WTC11 (cell line): ENCODE data around the gene RHOU. TPM values are rescaled to one million over a fixed set of nuclear protein-coding genes. Genes with fewer than 3 reads are reported as not detected.

Experiments
- ATAC-seq: fragments of 200-7000 bp; cut with Tn5 transposase; 2 replicates; pipeline ENCODE4 v1.10.0; 2021; ENCODE audit warnings: mild to moderate bottlenecking, moderate library complexity
- CTCF ChIA-PET: fragments of 300-600 bp; sonication (Branson Sonifier 250); formaldehyde crosslinking; loops from one replicate; lab custom pipeline; 2021; ENCODE audit warnings: antibody characterized with exemption; lab: Charles Lee
- POLR2A ChIA-PET: fragments of 350-600 bp; sonication (Branson Sonifier 250); formaldehyde crosslinking; loops from one replicate; lab custom pipeline; 2021; ENCODE audit warnings: antibody characterized with exemption; lab: Charles Lee
- DNase-seq: peaks from one replicate; pipeline ENCODE4 v3.0.0; 2021; ENCODE audit warnings: low spot score
- H3K27ac Mint-ChIP-seq: 2 replicates; pipeline ENCODE4 v1.8.0; 2021; ENCODE audit warnings: mixed read lengths
- H3K27me3 Mint-ChIP-seq: 2 replicates; pipeline ENCODE4 v1.8.0; 2021; ENCODE audit warnings: low read depth, mild to moderate bottlenecking, moderate library complexity, mixed read lengths
- H3K36me3 Mint-ChIP-seq: 2 replicates; pipeline ENCODE4 v1.8.0; 2021; ENCODE audit warnings: mixed read lengths
- H3K4me1 Mint-ChIP-seq: 2 replicates; pipeline ENCODE4 v1.8.0; 2022; ENCODE audit warnings: mixed read lengths
- H3K4me3 Mint-ChIP-seq: 2 replicates; pipeline ENCODE4 v1.8.0; 2021; ENCODE audit warnings: mild to moderate bottlenecking, moderate library complexity, mixed read lengths
- H3K9me3 Mint-ChIP-seq: 2 replicates; pipeline ENCODE4 v1.8.0; 2021; ENCODE audit warnings: mixed read lengths
- NR3C1 ChIP-seq: sonication (generic); formaldehyde crosslinking; conservative IDR thresholded peaks from 2 replicates; pipeline ENCODE4 v1.8.1; 2023; ENCODE audit warnings: low read depth, mild to moderate bottlenecking, missing genetic modification reagents
- RORB ChIP-seq: fragments of 250-450 bp; sonication (Bioruptor Pico); IDR thresholded peaks from 2 replicates; pipeline ENCODE4 v1.9.0; 2021; ENCODE audit warnings: mild to moderate bottlenecking
- SMAD4 ChIP-seq: sonication (generic); formaldehyde crosslinking; IDR thresholded peaks from 2 replicates; pipeline ENCODE4 v1.8.0; 2022; ENCODE audit warnings: mild to moderate bottlenecking, missing genetic modification reagents
- TEAD1 ChIP-seq: sonication (generic); formaldehyde crosslinking; IDR thresholded peaks from 2 replicates; pipeline ENCODE4 v1.8.0; 2022; ENCODE audit warnings: mild to moderate bottlenecking, missing genetic modification reagents
- total RNA-seq: library from RNA; stranded (reverse); gene quantifications from 3 replicates; pipeline ENCODE4 v1.2.3, GENCODE V29; 2021
- TF ChIP-seq, protein P1 (sequence below): sonication (generic); formaldehyde crosslinking; IDR thresholded peaks from 2 replicates; pipeline ENCODE4 v1.8.0; 2022; ENCODE audit warnings: mild to moderate bottlenecking, missing genetic modification reagents
- TF ChIP-seq, protein P2 (sequence below): sonication (generic); formaldehyde crosslinking; IDR thresholded peaks from 2 replicates; pipeline ENCODE4 v1.8.0; 2022; ENCODE audit warnings: mild to moderate bottlenecking, missing genetic modification reagents
- TF ChIP-seq, protein P3 (sequence below): fragments of 250-450 bp; sonication (Bioruptor Pico); IDR thresholded peaks from 2 replicates; pipeline ENCODE4 v1.9.0; 2021; ENCODE audit warnings: mild to moderate bottlenecking
- TF ChIP-seq, protein P4 (sequence below): sonication (generic); formaldehyde crosslinking; IDR thresholded peaks from 2 replicates; pipeline ENCODE4 v1.8.1; 2023; ENCODE audit warnings: mild to moderate bottlenecking, missing genetic modification reagents, moderate library complexity
- TF ChIP-seq, protein P5 (sequence below): sonication (generic); formaldehyde crosslinking; conservative IDR thresholded peaks from 2 replicates; pipeline ENCODE4 v1.8.1; 2022; ENCODE audit warnings: mild to moderate bottlenecking, missing genetic modification reagents
- TF ChIP-seq, protein P6 (sequence below): sonication (generic); formaldehyde crosslinking; IDR thresholded peaks from 2 replicates; pipeline ENCODE4 v1.8.0; 2023; ENCODE audit warnings: mild to moderate bottlenecking, missing genetic modification reagents
- TF ChIP-seq, protein P7 (sequence below): sonication (generic); formaldehyde crosslinking; IDR thresholded peaks from 2 replicates; pipeline ENCODE4 v1.8.0; 2022; ENCODE audit warnings: mild to moderate bottlenecking, missing genetic modification reagents
- TF ChIP-seq, protein P8 (sequence below): fragments of 250-450 bp; sonication (Bioruptor Pico); IDR thresholded peaks from 2 replicates; pipeline ENCODE4 v1.9.0; 2021; ENCODE audit warnings: moderate library complexity, mild to moderate bottlenecking, inconsistent platforms, borderline replicate concordance
- TF ChIP-seq, protein P9 (sequence below): sonication (generic); formaldehyde crosslinking; IDR thresholded peaks from 2 replicates; pipeline ENCODE4 v1.8.1; 2023; ENCODE audit warnings: mild to moderate bottlenecking, moderate library complexity, missing genetic modification reagents
- TF ChIP-seq, protein P10 (sequence below): sonication (generic); formaldehyde crosslinking; IDR thresholded peaks from 2 replicates; pipeline ENCODE4 v1.8.0; 2022; ENCODE audit warnings: mild to moderate bottlenecking, missing genetic modification reagents
- TF ChIP-seq, protein P11 (sequence below): fragments of 250-450 bp; sonication (Bioruptor Pico); conservative IDR thresholded peaks from 2 replicates; pipeline ENCODE4 v1.9.0; 2021; ENCODE audit warnings: mild to moderate bottlenecking
- TF ChIP-seq, protein P12 (sequence below): fragments of 250-450 bp; sonication (Bioruptor Pico); IDR thresholded peaks from 2 replicates; pipeline ENCODE4 v2.1.2; 2022; ENCODE audit warnings: mild to moderate bottlenecking, moderate library complexity

RHOU gene
- total RNA-seq, 1 experiment from 2014 or later, result 6.0 TPM

DNA sequence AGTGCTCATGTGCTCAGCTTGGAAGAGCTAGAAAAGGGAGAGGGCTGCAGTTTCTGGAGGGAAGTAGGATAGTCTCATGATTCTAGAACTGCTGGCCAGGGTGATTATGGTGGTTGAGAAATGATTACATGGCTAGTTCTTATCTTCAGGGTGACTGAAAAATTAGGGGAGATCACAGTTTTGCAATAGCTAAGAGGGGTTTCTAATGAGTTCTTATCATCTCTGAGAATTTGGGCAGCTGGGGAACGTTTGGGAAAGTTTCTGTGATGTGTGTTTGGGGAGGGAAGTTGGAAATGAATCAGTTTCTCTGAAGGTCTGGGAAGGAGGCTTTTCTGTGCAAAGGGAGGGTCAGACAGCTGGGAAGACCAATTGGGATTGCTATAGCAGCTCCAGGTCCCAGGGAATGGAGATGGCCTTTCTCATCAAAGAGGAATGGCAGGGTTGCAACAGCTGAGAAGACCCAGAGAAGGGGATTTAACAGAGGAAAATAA lies 7.6 kb upstream of the RHOU start:
- no peak overlapping the region for H3K4me3 Mint-ChIP-seq
- peaks cover 8% of the 10 kb centered on the region for H3K27me3 Mint-ChIP-seq
- ATAC-seq, result no peak
- TF ChIP-seq NR3C1 (CRISPR knock-in tag) (no peak), SMAD4 (no peak), RORB (CRISPR knock-in tag) (no peak)
- TF ChIP-seq, protein P1, sequence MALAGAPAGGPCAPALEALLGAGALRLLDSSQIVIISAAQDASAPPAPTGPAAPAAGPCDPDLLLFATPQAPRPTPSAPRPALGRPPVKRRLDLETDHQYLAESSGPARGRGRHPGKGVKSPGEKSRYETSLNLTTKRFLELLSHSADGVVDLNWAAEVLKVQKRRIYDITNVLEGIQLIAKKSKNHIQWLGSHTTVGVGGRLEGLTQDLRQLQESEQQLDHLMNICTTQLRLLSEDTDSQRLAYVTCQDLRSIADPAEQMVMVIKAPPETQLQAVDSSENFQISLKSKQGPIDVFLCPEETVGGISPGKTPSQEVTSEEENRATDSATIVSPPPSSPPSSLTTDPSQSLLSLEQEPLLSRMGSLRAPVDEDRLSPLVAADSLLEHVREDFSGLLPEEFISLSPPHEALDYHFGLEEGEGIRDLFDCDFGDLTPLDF (CRISPR knock-in tag), result no peak
- TF ChIP-seq, protein P2, sequence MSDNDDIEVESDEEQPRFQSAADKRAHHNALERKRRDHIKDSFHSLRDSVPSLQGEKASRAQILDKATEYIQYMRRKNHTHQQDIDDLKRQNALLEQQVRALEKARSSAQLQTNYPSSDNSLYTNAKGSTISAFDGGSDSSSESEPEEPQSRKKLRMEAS (CRISPR knock-in tag), result no peak
- TF ChIP-seq, protein P3, sequence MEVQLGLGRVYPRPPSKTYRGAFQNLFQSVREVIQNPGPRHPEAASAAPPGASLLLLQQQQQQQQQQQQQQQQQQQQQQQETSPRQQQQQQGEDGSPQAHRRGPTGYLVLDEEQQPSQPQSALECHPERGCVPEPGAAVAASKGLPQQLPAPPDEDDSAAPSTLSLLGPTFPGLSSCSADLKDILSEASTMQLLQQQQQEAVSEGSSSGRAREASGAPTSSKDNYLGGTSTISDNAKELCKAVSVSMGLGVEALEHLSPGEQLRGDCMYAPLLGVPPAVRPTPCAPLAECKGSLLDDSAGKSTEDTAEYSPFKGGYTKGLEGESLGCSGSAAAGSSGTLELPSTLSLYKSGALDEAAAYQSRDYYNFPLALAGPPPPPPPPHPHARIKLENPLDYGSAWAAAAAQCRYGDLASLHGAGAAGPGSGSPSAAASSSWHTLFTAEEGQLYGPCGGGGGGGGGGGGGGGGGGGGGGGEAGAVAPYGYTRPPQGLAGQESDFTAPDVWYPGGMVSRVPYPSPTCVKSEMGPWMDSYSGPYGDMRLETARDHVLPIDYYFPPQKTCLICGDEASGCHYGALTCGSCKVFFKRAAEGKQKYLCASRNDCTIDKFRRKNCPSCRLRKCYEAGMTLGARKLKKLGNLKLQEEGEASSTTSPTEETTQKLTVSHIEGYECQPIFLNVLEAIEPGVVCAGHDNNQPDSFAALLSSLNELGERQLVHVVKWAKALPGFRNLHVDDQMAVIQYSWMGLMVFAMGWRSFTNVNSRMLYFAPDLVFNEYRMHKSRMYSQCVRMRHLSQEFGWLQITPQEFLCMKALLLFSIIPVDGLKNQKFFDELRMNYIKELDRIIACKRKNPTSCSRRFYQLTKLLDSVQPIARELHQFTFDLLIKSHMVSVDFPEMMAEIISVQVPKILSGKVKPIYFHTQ (CRISPR knock-in tag), result no peak
- TF ChIP-seq, protein P4, sequence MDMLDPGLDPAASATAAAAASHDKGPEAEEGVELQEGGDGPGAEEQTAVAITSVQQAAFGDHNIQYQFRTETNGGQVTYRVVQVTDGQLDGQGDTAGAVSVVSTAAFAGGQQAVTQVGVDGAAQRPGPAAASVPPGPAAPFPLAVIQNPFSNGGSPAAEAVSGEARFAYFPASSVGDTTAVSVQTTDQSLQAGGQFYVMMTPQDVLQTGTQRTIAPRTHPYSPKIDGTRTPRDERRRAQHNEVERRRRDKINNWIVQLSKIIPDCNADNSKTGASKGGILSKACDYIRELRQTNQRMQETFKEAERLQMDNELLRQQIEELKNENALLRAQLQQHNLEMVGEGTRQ, result no peak
- TF ChIP-seq, protein P5, sequence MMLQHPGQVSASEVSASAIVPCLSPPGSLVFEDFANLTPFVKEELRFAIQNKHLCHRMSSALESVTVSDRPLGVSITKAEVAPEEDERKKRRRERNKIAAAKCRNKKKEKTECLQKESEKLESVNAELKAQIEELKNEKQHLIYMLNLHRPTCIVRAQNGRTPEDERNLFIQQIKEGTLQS, result no peak
- no peak for DNase-seq
- no peak overlapping the region for H3K27ac Mint-ChIP-seq
- peaks cover 13% of the 10 kb centered on the region for H3K4me1 Mint-ChIP-seq
- H3K9me3 Mint-ChIP-seq, result no peaks in the 10 kb centered on the region
- no peaks in the 10 kb centered on the region for H3K36me3 Mint-ChIP-seq
- ChIA-PET POLR2A (no interaction called here), CTCF (no interaction called here)

DNA sequence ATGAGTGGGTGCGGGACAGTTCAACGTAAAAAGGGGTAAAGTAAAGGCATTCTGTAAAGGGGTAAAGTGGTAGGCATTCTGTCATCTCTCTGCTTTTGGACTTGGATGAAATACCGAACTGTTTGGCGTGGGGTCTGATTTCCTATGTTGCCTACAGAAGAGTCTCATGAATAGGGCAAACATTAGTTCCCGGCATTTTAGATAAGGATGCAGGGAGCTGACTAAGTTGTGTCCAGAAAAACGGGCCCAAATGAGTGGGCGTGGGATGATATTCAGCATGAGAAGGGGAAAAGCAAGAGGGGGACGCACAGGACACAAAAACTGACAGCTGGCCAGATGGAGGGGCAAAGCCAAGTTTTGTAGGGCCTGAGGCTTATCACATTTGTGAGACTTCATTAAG lies 2.9 kb upstream of the RHOU start:
- H3K27me3 Mint-ChIP-seq, result peaks cover 41% of the 10 kb centered on the region
- ATAC-seq (no peak), DNase-seq (no peak)
- no peaks in the 10 kb centered on the region for H3K36me3 Mint-ChIP-seq
- CTCF ChIA-PET, result interaction anchor here (1.0 kb wide), 1 partner anchor 41 kb away, joined by 3 read pairs; no protein-coding TSS in a partner anchor
- no peak overlapping the region for H3K4me3 Mint-ChIP-seq
- no peaks in the 10 kb centered on the region for H3K9me3 Mint-ChIP-seq
- POLR2A ChIA-PET, result no interaction called here
- no peak overlapping the region for H3K27ac Mint-ChIP-seq
- H3K4me1 Mint-ChIP-seq, result peaks cover 12% of the 10 kb centered on the region
- TF ChIP-seq, protein P6, sequence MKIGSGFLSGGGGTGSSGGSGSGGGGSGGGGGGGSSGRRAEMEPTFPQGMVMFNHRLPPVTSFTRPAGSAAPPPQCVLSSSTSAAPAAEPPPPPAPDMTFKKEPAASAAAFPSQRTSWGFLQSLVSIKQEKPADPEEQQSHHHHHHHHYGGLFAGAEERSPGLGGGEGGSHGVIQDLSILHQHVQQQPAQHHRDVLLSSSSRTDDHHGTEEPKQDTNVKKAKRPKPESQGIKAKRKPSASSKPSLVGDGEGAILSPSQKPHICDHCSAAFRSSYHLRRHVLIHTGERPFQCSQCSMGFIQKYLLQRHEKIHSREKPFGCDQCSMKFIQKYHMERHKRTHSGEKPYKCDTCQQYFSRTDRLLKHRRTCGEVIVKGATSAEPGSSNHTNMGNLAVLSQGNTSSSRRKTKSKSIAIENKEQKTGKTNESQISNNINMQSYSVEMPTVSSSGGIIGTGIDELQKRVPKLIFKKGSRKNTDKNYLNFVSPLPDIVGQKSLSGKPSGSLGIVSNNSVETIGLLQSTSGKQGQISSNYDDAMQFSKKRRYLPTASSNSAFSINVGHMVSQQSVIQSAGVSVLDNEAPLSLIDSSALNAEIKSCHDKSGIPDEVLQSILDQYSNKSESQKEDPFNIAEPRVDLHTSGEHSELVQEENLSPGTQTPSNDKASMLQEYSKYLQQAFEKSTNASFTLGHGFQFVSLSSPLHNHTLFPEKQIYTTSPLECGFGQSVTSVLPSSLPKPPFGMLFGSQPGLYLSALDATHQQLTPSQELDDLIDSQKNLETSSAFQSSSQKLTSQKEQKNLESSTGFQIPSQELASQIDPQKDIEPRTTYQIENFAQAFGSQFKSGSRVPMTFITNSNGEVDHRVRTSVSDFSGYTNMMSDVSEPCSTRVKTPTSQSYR (CRISPR knock-in tag), result no peak
- TF ChIP-seq, protein P7, sequence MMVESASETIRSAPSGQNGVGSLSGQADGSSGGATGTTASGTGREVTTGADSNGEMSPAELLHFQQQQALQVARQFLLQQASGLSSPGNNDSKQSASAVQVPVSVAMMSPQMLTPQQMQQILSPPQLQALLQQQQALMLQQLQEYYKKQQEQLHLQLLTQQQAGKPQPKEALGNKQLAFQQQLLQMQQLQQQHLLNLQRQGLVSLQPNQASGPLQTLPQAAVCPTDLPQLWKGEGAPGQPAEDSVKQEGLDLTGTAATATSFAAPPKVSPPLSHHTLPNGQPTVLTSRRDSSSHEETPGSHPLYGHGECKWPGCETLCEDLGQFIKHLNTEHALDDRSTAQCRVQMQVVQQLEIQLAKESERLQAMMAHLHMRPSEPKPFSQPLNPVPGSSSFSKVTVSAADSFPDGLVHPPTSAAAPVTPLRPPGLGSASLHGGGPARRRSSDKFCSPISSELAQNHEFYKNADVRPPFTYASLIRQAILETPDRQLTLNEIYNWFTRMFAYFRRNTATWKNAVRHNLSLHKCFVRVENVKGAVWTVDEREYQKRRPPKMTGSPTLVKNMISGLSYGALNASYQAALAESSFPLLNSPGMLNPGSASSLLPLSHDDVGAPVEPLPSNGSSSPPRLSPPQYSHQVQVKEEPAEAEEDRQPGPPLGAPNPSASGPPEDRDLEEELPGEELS (CRISPR knock-in tag), result no peak
- TF ChIP-seq, protein P8, sequence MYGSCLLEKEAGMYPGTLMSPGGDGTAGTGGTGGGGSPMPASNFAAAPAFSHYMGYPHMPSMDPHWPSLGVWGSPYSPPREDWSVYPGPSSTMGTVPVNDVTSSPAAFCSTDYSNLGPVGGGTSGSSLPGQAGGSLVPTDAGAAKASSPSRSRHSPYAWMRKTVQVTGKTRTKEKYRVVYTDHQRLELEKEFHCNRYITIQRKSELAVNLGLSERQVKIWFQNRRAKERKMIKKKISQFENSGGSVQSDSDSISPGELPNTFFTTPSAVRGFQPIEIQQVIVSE (CRISPR knock-in tag), result no peak
- no peak for TF ChIP-seq TEAD1 (CRISPR knock-in tag)
- TF ChIP-seq, protein P9, sequence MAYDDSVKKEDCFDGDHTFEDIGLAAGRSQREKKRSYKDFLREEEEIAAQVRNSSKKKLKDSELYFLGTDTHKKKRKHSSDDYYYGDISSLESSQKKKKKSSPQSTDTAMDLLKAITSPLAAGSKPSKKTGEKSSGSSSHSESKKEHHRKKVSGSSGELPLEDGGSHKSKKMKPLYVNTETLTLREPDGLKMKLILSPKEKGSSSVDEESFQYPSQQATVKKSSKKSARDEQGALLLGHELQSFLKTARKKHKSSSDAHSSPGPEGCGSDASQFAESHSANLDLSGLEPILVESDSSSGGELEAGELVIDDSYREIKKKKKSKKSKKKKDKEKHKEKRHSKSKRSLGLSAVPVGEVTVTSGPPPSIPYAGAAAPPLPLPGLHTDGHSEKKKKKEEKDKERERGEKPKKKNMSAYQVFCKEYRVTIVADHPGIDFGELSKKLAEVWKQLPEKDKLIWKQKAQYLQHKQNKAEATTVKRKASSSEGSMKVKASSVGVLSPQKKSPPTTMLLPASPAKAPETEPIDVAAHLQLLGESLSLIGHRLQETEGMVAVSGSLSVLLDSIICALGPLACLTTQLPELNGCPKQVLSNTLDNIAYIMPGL (CRISPR knock-in tag), result no peak
- TF ChIP-seq, protein P10, sequence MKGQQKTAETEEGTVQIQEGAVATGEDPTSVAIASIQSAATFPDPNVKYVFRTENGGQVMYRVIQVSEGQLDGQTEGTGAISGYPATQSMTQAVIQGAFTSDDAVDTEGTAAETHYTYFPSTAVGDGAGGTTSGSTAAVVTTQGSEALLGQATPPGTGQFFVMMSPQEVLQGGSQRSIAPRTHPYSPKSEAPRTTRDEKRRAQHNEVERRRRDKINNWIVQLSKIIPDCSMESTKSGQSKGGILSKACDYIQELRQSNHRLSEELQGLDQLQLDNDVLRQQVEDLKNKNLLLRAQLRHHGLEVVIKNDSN (CRISPR knock-in tag), result no peak
- TF ChIP-seq, protein P11, sequence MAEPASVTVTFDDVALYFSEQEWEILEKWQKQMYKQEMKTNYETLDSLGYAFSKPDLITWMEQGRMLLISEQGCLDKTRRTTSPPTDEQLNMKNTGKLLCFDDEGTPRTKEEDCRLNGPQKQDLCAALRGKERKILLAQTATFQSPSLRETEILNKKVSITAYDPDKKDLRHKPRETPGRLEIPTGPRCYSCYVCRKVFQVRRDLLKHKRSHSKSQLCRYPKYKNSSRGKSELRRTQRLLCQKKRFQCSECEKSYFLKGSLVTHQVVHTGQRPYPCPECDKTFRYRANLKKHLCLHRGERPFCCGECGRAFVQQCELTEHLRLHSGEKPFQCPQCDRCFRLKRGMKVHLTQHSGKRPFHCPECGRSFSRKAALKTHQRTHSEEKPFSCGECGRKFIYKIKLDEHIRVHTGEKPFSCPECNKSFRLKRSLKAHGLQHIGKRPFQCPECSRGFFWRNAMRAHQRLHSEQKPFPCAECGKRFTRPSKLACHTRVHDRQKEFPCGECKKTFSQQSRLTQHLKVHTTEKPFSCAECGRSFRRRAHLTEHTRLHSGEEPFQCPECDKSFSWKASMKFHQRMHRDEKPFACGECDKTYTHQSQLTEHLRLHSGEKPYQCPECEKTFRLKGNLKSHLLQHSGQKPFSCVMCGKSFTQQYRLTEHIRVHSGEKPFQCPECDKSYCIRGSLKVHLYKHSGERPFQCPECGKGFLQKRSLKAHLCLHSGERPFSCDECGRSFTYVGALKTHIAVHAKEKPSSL (CRISPR knock-in tag), result no peak
- TF ChIP-seq, protein P12, sequence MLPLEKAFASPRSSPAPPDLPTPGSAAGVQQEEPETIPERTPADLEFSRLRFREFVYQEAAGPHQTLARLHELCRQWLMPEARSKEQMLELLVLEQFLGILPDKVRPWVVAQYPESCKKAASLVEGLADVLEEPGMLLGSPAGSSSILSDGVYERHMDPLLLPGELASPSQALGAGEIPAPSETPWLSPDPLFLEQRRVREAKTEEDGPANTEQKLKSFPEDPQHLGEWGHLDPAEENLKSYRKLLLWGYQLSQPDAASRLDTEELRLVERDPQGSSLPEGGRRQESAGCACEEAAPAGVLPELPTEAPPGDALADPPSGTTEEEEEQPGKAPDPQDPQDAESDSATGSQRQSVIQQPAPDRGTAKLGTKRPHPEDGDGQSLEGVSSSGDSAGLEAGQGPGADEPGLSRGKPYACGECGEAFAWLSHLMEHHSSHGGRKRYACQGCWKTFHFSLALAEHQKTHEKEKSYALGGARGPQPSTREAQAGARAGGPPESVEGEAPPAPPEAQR, result no peak
